GM12865 (cell line): ENCODE measurements around the gene PDGFB.
A peak's percentile ranks its signal among the peaks of the same experiment; 100 is the strongest.

Experiments used
- DNase-seq: peaks from one replicate; pipeline ENCODE4 v3.0.0; 2010; ENCODE audit warnings: low read depth
- H3K4me3 ChIP-seq: 2 replicates; pipeline ENCODE4 v1.5.1; 2011; ENCODE audit warnings: mild to moderate bottlenecking, low read depth, low read length, control low read depth
- CTCF ChIP-seq: IDR thresholded peaks from 2 replicates; pipeline ENCODE4 v1.5.1; 2011; ENCODE audit warnings: low read length, control low read depth, low read depth, inconsistent platforms; ENCODE audit not compliant: insufficient read depth; ENCODE audit errors: missing control alignments

Gene PDGFB

GRCh38 chr22:39289975-39290720, 45.4 kb upstream of the PDGFB start:
- DNase-seq, result no peak
- no peak overlapping the region for H3K4me3 ChIP-seq
- TF ChIP-seq CTCF, result no peak

GRCh38 chr22:39289533-39289932, 44.8 kb upstream of the PDGFB start:
- no peak for TF ChIP-seq CTCF
- no peak for DNase-seq
- H3K4me3 ChIP-seq, result no peak overlapping the region

GRCh38 chr22:39288135-39288898, 43.5 kb upstream of the PDGFB start:
- H3K4me3 ChIP-seq, result no peak overlapping the region
- no peak for TF ChIP-seq CTCF
- DNase-seq, result no peak

GRCh38 chr22:39287076-39287725, 42.4 kb upstream of the PDGFB start:
- H3K4me3 ChIP-seq, result no peak overlapping the region
- DNase-seq, result peak; percentile 62
- TF ChIP-seq CTCF, result no peak

- no peak overlapping the region for H3K4me3 ChIP-seq
- no peak for DNase-seq
- TF ChIP-seq CTCF, result no peak
These were observed 40.2 kb upstream of the PDGFB start for GRCh38 chr22:39284983-39285382.

GRCh38 chr22:39284142-39284980, 39.6 kb upstream of the PDGFB start:
- TF ChIP-seq CTCF, result no peak
- no peak for DNase-seq
- no peak overlapping the region for H3K4me3 ChIP-seq
